Hematopoietic multipotent progenitor cell treated with erythropoietin and hydrocortisone succinate and interleukin-3 and kit ligand, for 6 days (in vitro differentiated cells): ENCODE measurements around the gene GPN1.
"Not testable (repeated sequence)": the region's sequence is repeated elsewhere in the genome, so short reads cannot be mapped to it uniquely, and the experiment has no call there.

ENCODE experiments used
- DNase-seq: peaks from one replicate; pipeline ENCODE4 v3.0.0-alpha.2; 2015

Gene GPN1

GRCh38 chr2:27672723-27673486 is 44.1 kb downstream of the GPN1 start:
- no peak for DNase-seq

GRCh38 chr2:27680571-27680970 is 51.7 kb downstream of the GPN1 start:
- DNase-seq, result no peak

GRCh38 chr2:27681841-27682240 is 53.0 kb downstream of the GPN1 start:
- no peak for DNase-seq

GRCh38 chr2:27682334-27682771 is 53.5 kb downstream of the GPN1 start:
- DNase-seq, result not testable (repeated sequence)

GRCh38 chr2:27683390-27684071 is 54.7 kb downstream of the GPN1 start:
- DNase-seq, result peak; percentile 97

- DNase-seq, result not testable (repeated sequence)
These were observed 56.2 kb downstream of the GPN1 start for GRCh38 chr2:27685006-27685405.

GRCh38 chr2:27685577-27685976 is 56.7 kb downstream of the GPN1 start:
- DNase-seq, result no peak

- no peak for DNase-seq
These were observed 58.4 kb downstream of the GPN1 start for GRCh38 chr2:27687232-27687631.

- no peak for DNase-seq
These were observed 60.6 kb downstream of the GPN1 start for GRCh38 chr2:27689424-27689823.

GRCh38 chr2:27690052-27690451 is 61.2 kb downstream of the GPN1 start:
- DNase-seq, result no peak

GRCh38 chr2:27697660-27698059 is 68.8 kb downstream of the GPN1 start:
- DNase-seq, result no peak
